Measurements from ENCODE around the gene SCML1. TPM values are rescaled to one million over a fixed set of nuclear protein-coding genes. Genes with fewer than 3 reads are reported as not detected.
A peak's percentile ranks its signal among the peaks of the same experiment; 100 is the strongest.

SCML1 gene
- total and polyA plus RNA-seq, 9 of the 15 experiments (the other 6 are each of a cell fraction or from before 2014, with no cell fraction given) = 0.01 to 0.04 (median 0.04) TPM; not detected in 6

- no peak for TF ChIP-seq SMARCB1 (IDR thresholded peaks at IDR 0.05; ENCODE audit: insufficient read length, low read depth)
- no peak for TF ChIP-seq ZC3H8 (IDR thresholded peaks at IDR 0.05)
- TF ChIP-seq ZBTB5 (IDR thresholded peaks at IDR 0.05) = no peak
- no peak for TF ChIP-seq ZNF778 (CRISPR knock-in tag; IDR thresholded peaks at IDR 0.05)
- TF ChIP-seq ZFP36 (IDR thresholded peaks at IDR 0.05; ENCODE audit: low read depth, low read length, partially characterized antibody) = peak; percentile 36
- peak; percentile 72 for TF ChIP-seq RBM25 (IDR thresholded peaks at IDR 0.05; ENCODE audit: low read depth, low read length, severe bottlenecking)
- TF ChIP-seq PML (IDR thresholded peaks at IDR 0.05; ENCODE audit: low read length) = no peak
- no peak for TF ChIP-seq ZNF766 (CRISPR knock-in tag; conservative IDR thresholded peaks at IDR 0.05)
- Histone ChIP-seq H3K36me3 (ENCODE audit: control insufficient read depth, insufficient read depth, low read length) (no peaks in the 10 kb centered on the region), H3K27ac (ENCODE audit: extremely low read depth, low read depth, low read length) (no peak overlapping the region), H3K4me3 (no peak overlapping the region), H3K9me1 (ENCODE audit: control insufficient read depth, insufficient read depth, low read length) (no peaks in the 10 kb centered on the region), H3K4me1 (replicated peaks in 1 of 2; ENCODE audit: control insufficient read depth in 2 of 2, insufficient read depth in 2 of 2, low read length in 2 of 2) (no peaks in the 10 kb centered on the region), H4K20me1 (replicated peaks; ENCODE audit: control insufficient read depth, insufficient read depth, low read length) (no peaks in the 10 kb centered on the region), H3K9me3 (replicated peaks; ENCODE audit: control insufficient read depth, insufficient read depth, low read depth, low read length) (no peaks in the 10 kb centered on the region), H3K4me2 (ENCODE audit: insufficient read depth, low read length) (no peak overlapping the region), H3K79me2 (ENCODE audit: control insufficient read depth, insufficient read depth, low read length) (no peaks in the 10 kb centered on the region), H3K27me3 (ENCODE audit: control insufficient read depth in 2 of 2, insufficient read depth in 2 of 2, low read length in 2 of 2) (no peaks in the 10 kb centered on the region), H3K9ac (ENCODE audit: insufficient read depth in 1 of 2, low read depth in 2 of 2, low read length in 2 of 2) (no peak overlapping the region), H2AFZ (ENCODE audit: low read depth, low read length) (no peak overlapping the region)
- POLR2A ChIA-PET = no interaction called here
- CTCF ChIA-PET (ENCODE audit: low intra/inter-chr PET ratio) = no interaction called here
- intact Hi-C loops (cut with micrococcal nuclease) = loop anchor here (5.0 kb wide), 2 partner anchors 630 to 1590 kb away; no protein-coding TSS in a partner anchor
- in situ Hi-C loops (cut with MboI) = no loop called here
- DNase-seq (ENCODE audit: extremely low read depth in 1 of 4, low spot score in 3 of 4) = no peak
- ATAC-seq = no peak
- no peak for FAIRE-seq
- BruUV-seq (replicated peaks) = no TSS peak
- 0% methylated on average over 5 of the region's 5 CpGs for WGBS (ENCODE audit: insufficient coverage, low coverage, missing lambda C conversion rate)
Measured at GRCh38 chrX:17747692-17748091, 10.4 kb downstream of the SCML1 start.

Measured in K562 (cell line).